ENCODE measurements around the gene AKAP17A.

DNA sequence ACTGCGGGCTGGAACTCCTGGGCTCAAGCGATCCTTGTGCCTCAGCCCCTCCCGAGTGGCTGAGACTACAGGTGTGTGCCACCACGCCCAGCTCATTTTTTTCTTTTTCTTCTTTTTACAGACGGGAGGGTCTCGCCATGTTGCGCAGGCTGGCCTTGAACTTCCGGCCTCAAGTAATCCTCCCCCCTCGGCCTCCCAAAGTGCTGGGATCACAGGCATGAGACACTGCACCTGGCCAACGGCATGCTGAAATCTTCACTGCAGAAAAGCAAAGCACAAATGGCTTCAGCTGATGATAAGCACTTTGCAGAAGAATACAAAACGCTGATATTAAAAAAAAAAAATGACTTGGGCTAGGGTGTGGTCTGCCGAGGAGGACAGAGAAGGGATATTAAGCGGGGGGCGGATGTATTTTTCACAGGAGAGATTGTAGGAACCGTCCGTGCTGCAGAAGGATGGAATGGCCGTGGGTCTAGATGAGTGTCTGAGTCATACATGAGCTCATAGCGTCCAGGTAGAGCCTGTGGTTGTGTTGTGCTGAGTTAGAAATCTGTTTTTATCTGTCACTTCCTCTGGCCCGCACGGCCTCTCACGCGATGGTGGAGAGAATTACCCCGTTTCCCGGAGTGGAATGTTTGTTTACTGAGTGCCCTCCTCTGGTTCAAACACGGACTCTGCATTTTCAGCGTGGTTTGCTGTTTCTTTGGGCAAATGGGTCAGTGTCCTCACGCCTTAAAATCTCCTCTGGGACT, 8.5 kb upstream of the AKAP17A start:
- TF ChIP-seq, protein P1, sequence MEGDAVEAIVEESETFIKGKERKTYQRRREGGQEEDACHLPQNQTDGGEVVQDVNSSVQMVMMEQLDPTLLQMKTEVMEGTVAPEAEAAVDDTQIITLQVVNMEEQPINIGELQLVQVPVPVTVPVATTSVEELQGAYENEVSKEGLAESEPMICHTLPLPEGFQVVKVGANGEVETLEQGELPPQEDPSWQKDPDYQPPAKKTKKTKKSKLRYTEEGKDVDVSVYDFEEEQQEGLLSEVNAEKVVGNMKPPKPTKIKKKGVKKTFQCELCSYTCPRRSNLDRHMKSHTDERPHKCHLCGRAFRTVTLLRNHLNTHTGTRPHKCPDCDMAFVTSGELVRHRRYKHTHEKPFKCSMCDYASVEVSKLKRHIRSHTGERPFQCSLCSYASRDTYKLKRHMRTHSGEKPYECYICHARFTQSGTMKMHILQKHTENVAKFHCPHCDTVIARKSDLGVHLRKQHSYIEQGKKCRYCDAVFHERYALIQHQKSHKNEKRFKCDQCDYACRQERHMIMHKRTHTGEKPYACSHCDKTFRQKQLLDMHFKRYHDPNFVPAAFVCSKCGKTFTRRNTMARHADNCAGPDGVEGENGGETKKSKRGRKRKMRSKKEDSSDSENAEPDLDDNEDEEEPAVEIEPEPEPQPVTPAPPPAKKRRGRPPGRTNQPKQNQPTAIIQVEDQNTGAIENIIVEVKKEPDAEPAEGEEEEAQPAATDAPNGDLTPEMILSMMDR (IDR thresholded peaks at IDR 0.05; ENCODE audit: low read length) = no peak
- TF ChIP-seq EZH2 (IDR thresholded peaks at IDR 0.05; ENCODE audit: borderline replicate concordance, low read length) = no peak
